GM12878 (cell line): ENCODE data around the gene MTMR10. TPM values are rescaled to one million over a fixed set of nuclear protein-coding genes. Genes with fewer than 3 reads are reported as not detected.

Source experiments
- CREB1 ChIP-seq: IDR thresholded peaks from 2 replicates; pipeline ENCODE4 v1.6.1; 2012; ENCODE audit warnings: low read depth, mild to moderate bottlenecking, inconsistent platforms
- E2F8 ChIP-seq: fragments of 450-650 bp; IDR thresholded peaks from 2 replicates; pipeline ENCODE4 v1.6.1; 2018; ENCODE audit warnings: mild to moderate bottlenecking, low read depth, moderate library complexity; ENCODE audit not compliant: partially characterized antibody
- FOXK2 ChIP-seq: fragments of 450-650 bp; IDR thresholded peaks from 2 replicates; pipeline ENCODE4 v1.6.1; 2017; ENCODE audit warnings: mild to moderate bottlenecking, moderate library complexity
- HCFC1 ChIP-seq: fragments of 150-350 bp; IDR thresholded peaks from 2 replicates; pipeline ENCODE4 v1.6.1; 2014; ENCODE audit warnings: low read length
- IKZF1 ChIP-seq: fragments of 450-650 bp; conservative IDR thresholded peaks from 2 replicates; pipeline ENCODE4 v1.6.1; 2017; ENCODE audit warnings: antibody characterized with exemption, mild to moderate bottlenecking
- KAT2A ChIP-seq: conservative IDR thresholded peaks from 2 replicates; pipeline ENCODE4 v1.6.1; 2011; ENCODE audit warnings: low read depth, low read length; ENCODE audit not compliant: control insufficient read depth
- KDM1A ChIP-seq: fragments of 200-600 bp; sonication (generic); IDR thresholded peaks from 2 replicates; pipeline ENCODE4 v1.6.1; 2016; ENCODE audit warnings: borderline replicate concordance
- MTA2 ChIP-seq: fragments of 450-650 bp; IDR thresholded peaks from 2 replicates; pipeline ENCODE4 v1.6.1; 2016; ENCODE audit warnings: low read depth, mild to moderate bottlenecking, moderate library complexity
- PAX5 ChIP-seq: IDR thresholded peaks from 2 replicates; pipeline ENCODE4 v1.6.1; 2011; ENCODE audit warnings: low read depth, low read length, borderline replicate concordance
- PAX8 ChIP-seq: fragments of 450-650 bp; IDR thresholded peaks from 2 replicates; pipeline ENCODE4 v1.6.1; 2017; ENCODE audit warnings: mild to moderate bottlenecking, moderate library complexity
- POLR2AphosphoS2 ChIP-seq: IDR thresholded peaks from 2 replicates; pipeline ENCODE4 v1.6.1; 2011; ENCODE audit warnings: low read depth, mild to moderate bottlenecking, low read length, improper control_type of control experiment, moderate library complexity
- POU2F2 ChIP-seq: IDR thresholded peaks from 3 replicates; pipeline ENCODE4 v1.6.1; 2011; ENCODE audit warnings: low read depth, mild to moderate bottlenecking, low read length, borderline replicate concordance
- RUNX3 ChIP-seq: IDR thresholded peaks from 2 replicates; pipeline ENCODE4 v1.6.1; 2012; ENCODE audit warnings: low read length, inconsistent platforms
- SMAD1 ChIP-seq: fragments of 450-650 bp; IDR thresholded peaks from 2 replicates; pipeline ENCODE4 v1.6.1; 2018; ENCODE audit warnings: mild to moderate bottlenecking, low read depth; ENCODE audit not compliant: partially characterized antibody
- SMC3 ChIP-seq: IDR thresholded peaks from 2 replicates; pipeline ENCODE4 v1.6.1; 2011; ENCODE audit warnings: low read length, improper control_type of control experiment, borderline replicate concordance
- TCF3 ChIP-seq: IDR thresholded peaks from 2 replicates; pipeline ENCODE4 v1.6.1; 2012; ENCODE audit warnings: low read depth, mild to moderate bottlenecking, low read length, borderline replicate concordance; ENCODE audit not compliant: insufficient read depth
- ZBTB4 ChIP-seq: fragments of 450-650 bp; formaldehyde crosslinking; IDR thresholded peaks from 2 replicates; pipeline ENCODE4 v1.4.0; 2022; ENCODE audit warnings: mild to moderate bottlenecking, moderate library complexity
- ZBTB40 ChIP-seq: fragments of 450-650 bp; IDR thresholded peaks from 2 replicates; pipeline ENCODE4 v1.6.1; 2016; ENCODE audit warnings: mild to moderate bottlenecking, moderate library complexity, borderline replicate concordance
- ZNF207 ChIP-seq: fragments of 450-650 bp; IDR thresholded peaks from 2 replicates; pipeline ENCODE4 v1.6.1; 2014; ENCODE audit warnings: antibody characterized with exemption, mild to moderate bottlenecking, borderline replicate concordance
- ZNF24 ChIP-seq: fragments of 450-650 bp; IDR thresholded peaks from 2 replicates; pipeline ENCODE4 v1.6.1; 2017; ENCODE audit warnings: antibody characterized with exemption, mild to moderate bottlenecking
- polyA plus RNA-seq, 11 experiments: library from polyadenylated mRNA; depleted of rRNA in 4 of 11; unstranded in 6 of 11; stranded (reverse) in 5 of 11; fragments of >200 nt; fragmentation: Nextera tagmentation in 4 of 11; fragmentation: Illumina TruSeq in 1 of 11; extraction: Ambion mirVana in 4 of 11; extraction: Trizol in 1 of 11; gene quantifications; 1 replicate in 1 of 11; 2 replicates in 10 of 11; pipeline versions ENCODE4 v1.2.1 to v1.2.3, GENCODE V29; 2011 to 2016; ENCODE audit warnings: inconsistent platforms in 2 of 11, missing spikeins in 2 of 11, low read depth in 1 of 11
- total RNA-seq, 4 experiments: library from RNA; depleted of rRNA in 3 of 4; stranded (reverse); fragments of >200 nt in 3 of 4; fragmentation: Illumina TruSeq in 1 of 4; extraction: Trizol in 1 of 4; gene quantifications; 2 replicates each; pipeline versions ENCODE4 v1.2.1 to v1.2.3, GENCODE V29; 2013 to 2021

The MTMR10 gene
- total and polyA plus RNA-seq, 10 of the 15 experiments (the other 5 are each of a cell fraction or from before 2014, with no cell fraction given): 1.9 to 13.6 (median 8.9) TPM

- TF ChIP-seq POU2F2 (0 out of 3 replicates have a peak, but pooled peaks have one; percentile 62), TCF3 (peak; percentile 70; the same call in 1 of the 2 replicates), POLR2AphosphoS2 (peak; percentile 53), RUNX3 (peak; percentile 14; the same call in 1 of the 2 replicates), SMAD1 (no peak), ZBTB40 (no peak), ZBTB4 (CRISPR knock-in tag) (no peak), PAX5 (peak; percentile 26; the same call in 1 of the 2 replicates), HCFC1 (peak; percentile 62), PAX8 (no peak), KAT2A (no peak), KDM1A (no peak), CREB1 (no peak), ZNF207 (peak; percentile 51; the same call in 1 of the 2 replicates), MTA2 (no peak), IKZF1 (peak; percentile 95), SMC3 (no peak), ZNF24 (peak; percentile 87), E2F8 (no peak), FOXK2 (no peak)
Measured at GRCh38 chr15:30991255-30992235, at the start of gene MTMR10 (continued).
